ENCODE data around the gene TMEM81. TPM values are rescaled to one million over a fixed set of nuclear protein-coding genes. Genes with fewer than 3 reads are reported as not detected.

Gene TMEM81
- total RNA-seq, 1 experiment from 2014 or later: 1.3 TPM

DNA sequence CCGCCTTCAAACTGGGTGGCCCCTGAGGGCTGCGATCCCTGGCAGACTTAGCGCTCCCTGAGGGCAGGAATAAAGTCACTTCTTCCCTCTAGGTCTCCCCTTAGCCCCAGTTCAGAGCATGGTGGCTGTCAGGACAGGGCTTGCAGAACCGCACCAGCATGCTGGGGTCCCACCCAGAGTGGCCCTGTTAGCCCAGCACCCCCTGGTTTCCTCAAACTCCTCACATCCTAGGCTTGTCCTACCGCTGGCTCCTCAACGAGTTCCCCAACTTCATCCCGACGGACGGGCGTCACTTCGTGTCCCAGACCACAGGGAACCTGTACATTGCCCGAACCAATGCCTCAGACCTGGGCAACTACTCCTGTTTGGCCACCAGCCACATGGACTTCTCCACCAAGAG lies 25.4 kb downstream of the TMEM81 start:
- DNase-seq (ENCODE audit: low spot score): no peak

DNA sequence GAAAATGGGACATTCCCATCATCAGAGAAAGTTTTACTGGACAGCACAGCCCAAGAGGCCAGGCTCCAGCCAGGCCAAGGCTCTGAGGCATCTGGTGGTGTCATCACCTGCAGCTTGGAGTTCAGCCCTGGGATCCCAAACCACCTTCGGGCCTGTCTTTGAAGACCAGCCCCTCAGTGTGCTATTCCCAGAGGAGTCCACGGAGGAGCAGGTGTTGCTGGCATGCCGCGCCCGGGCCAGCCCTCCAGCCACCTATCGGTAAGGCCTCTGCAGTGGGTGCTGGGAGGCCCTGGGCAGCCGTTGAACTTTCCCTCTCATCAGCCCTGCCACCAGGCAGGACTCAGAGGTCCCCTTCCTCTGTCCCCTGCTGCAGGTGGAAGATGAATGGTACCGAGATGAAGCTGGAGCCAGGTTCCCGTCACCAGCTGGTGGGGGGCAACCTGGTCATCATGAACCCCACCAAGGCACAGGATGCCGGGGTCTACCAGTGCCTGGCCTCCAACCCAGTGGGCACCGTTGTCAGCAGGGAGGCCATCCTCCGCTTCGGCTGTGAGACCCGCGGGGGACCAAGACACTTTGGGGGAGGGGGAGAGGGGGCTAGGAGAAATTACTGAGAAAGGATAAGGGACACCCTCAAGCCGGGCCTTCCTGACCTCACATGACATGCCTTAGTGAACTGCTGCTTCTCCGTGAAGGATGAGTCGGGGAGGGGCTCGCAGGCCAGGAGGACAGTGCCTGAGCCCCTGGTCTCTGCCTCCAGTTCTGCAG lies 26.3 kb downstream of the TMEM81 start:
- no peak for DNase-seq (ENCODE audit: low spot score)

DNA sequence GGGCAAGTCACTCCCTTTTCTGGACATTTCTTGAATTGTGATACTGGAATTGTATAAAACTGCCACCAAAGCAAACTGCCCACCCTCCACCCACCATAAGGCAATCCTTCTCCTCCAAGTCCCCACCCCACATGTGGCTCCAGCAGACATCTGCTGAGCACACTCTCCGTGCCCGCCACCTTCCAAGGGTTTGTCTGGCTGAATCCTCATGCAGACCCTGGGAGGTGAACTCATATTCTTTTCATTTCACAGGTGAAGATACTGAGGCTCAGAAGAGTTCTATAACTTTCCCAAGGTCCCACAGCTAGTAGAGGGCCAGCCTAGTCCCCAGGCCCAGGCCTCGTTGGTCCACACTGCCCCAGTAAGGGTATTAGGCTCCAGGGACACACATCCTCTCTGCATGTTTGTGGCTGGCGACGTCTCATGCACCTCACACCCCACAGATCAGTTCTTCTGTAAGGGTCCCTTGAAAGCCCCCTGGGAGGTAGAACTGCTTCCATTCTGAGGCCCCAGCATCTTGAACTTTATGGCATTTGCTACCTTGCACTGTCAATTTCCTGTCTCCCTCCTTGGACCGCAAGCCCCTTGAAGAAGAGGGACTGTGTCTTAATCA lies 27.2 kb downstream of the TMEM81 start:
- DNase-seq (ENCODE audit: low spot score): no peak

DNA sequence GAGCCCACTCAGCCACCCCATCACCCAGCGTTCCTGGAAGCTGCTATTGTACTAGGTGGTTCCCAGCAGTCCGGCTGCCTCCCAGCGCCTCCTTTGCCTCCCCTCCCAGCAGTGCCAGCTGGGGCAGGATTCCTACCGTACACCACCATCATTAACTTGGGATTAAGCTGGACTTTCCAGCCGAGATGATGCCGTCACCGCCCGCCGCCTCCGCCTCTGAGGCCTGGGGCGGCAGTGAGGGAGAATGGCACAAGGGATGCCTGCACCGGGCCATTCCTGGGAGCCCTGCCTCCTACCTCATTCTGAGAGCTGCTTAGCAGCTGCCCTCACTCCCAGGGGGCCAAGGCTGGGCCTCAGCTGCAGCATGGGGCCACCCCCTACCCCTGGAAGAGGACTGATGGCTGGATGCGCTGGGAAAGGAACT lies 28.1 kb downstream of the TMEM81 start:
- DNase-seq (ENCODE audit: low spot score): no peak

DNA sequence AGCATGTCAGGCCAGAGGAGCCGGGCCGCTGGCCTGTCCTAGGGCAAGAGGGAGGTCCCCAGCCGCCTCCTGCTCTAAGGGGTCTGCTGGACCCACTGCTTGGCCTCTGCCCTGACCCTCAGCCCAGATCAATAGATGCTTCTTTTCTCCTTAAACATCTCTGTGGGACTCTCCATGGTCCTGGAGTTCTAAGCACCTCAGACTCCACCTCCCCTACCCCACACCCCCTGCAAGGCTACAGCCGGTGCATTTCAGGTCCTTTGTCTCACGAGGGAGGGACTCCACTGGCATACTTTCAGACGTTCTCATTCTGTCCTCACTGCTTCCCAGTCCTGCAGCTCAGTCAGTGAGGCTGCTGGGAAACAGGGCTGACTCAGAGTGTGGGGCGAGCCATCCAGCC lies 30.2 kb downstream of the TMEM81 start:
- no peak for DNase-seq (ENCODE audit: low spot score)

DNA sequence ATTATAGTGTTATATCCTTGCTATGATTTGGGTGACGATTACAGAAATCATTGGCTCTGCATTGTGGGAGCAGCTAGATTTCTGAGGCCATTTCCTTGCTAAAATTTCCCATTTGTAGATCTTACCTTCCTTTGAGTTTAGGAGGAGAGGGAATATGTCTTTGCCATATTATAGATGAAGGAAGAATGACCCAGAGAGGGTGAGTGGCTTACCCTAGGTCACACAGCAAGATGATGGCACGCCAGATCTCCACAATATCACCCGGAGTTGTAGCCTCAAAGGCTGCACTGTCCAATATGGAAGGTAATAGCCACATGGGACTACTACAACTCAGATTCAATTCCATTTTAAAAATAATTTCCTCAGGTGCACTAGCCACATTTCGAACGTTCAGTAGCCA lies 31.0 kb downstream of the TMEM81 start:
- DNase-seq (ENCODE audit: low spot score): no peak

DNA sequence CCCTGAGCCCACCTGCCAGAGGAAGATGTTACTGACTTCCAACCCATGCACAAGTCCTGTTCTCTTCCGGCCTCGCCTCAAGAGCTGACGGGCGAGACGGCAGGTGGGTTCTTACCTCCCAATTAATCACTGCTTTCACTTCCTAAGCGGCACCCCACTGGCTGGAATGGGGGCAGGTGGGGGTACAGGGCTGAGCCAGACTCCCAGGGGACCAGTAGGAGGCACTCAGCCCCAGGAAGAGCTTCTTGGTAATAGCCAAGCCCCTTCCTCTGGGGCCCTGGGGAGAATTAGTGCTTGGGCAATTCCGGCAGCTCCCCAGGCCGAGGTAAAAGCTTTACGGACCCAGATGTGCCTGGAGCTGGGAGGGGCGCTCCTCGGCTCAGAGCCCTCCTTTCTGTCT lies 31.6 kb downstream of the TMEM81 start:
- DNase-seq (ENCODE audit: low spot score): no peak

DNA sequence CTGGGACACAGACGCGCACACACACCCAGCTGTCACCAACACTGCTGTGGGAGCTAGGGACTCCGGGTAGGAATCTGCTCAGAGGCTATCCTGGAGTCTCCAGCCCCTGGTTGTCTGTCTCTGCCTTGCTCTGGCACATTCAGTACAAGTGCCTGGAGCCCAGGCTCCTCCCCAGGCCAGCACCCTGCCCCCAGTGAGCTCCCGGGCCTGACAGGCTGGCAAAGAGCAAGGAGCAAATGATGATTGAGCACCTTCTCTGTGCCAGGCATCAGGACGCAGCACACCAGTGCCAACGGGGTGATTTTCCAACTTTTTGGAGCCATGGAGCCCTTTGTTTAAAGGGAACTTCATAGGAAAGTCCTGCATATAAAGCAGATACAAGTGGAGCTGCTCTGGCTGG lies 34.8 kb downstream of the TMEM81 start:
- DNase-seq (ENCODE audit: low spot score): no peak

DNA sequence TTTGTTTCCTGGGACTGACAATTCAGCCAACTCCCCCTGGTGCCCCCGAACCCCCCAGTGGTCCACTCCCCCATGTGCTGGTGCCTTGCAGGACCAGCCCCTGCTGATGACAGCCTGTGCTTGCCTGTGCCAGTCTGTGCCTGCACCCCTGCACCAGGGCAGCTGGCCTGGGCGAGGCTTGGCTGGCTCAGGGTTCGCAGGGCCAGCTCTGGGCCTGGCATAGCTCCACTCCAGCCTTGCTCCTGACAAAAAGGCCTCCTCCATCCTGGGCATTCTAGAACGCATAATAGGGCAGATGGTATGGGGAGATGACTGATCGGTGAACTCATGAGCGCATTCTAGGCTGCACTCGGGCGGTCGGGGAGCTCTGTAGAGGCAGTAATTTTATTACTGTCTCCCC lies 35.9 kb downstream of the TMEM81 start:
- no peak for DNase-seq (ENCODE audit: low spot score)

DNA sequence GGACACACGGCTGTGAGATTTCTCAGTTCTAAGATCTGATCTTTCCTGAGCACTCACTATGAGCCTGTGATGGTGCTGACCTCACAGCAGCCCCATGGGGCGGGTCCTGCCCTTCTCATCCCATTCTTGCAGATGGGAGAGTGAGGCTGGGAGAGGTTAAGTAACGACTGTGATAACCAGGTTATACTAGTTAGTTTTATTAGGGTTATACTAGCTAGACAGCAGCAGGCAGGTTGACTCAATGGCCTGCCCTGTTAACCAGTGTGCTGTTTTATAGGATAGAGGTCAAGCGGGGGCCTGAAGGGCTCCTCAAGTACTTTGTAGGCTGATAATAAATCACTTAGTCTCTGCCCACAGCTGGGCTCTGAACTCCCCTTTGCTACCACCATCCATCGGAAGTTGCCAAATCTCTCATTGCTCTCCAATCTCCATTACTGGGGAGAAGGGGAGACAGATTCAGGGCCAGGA lies 36.5 kb downstream of the TMEM81 start:
- no peak for DNase-seq (ENCODE audit: low spot score)

DNA sequence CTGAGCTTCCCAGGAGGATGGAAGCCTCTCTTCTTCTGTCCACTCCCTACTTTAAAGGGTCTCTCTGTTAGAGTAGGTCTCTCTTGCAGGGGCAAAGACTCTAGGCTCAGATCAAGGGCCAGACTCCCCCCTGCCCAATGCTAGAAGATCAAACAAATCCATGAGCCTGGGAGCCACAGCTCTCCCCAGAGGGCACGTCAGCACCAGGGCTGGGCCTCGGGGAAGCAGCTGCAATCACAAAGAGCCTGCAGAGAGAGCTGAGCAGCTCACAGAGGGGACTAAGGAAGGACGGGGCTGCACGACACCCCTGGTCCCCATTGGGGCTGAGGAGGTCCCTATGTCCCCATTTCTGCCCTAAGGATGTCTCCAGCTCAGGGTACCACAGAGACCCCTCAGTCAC lies 37.4 kb downstream of the TMEM81 start:
- DNase-seq (ENCODE audit: low spot score): no peak

DNA sequence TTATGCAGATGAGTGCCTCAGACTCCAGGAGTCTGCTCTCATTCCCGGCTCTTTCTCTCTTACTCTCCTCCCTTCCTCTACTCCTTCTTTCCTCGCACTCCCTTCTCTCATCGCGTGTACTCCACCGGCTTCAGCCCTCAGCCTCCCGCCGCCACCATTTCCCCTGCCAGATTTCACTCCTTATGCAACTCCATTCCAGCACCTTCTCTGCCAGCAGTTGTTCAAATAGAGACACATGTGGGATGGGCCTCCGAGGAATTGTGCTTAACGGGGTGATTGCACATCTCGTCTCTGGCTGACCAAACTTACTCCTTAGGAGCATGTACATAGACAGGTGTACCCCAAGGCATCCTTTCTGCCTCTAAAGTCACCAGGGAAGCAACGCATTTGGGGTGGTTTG lies 39.1 kb downstream of the TMEM81 start:
- no peak for DNase-seq (ENCODE audit: low spot score)

DNA sequence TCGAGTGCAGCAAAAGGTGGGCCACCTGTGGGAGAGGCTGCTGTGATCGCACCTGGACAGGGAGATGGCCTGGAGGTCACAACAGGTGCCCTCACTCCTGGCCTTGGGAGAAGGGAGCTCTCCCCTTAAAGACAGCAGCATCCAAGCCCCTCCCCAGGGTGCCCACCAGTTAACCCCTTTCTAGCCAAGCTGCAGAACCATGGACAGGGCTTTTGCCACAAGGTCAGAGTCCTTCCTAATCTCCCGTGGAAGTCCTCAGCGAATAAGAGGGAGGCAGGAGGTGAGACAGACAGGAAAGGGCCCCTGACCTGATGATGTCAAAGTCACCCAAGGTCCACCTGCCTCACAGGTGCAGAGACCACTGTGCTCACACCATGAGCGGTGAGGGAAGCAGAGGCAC lies 39.5 kb downstream of the TMEM81 start:
- DNase-seq (ENCODE audit: low spot score): no peak

DNA sequence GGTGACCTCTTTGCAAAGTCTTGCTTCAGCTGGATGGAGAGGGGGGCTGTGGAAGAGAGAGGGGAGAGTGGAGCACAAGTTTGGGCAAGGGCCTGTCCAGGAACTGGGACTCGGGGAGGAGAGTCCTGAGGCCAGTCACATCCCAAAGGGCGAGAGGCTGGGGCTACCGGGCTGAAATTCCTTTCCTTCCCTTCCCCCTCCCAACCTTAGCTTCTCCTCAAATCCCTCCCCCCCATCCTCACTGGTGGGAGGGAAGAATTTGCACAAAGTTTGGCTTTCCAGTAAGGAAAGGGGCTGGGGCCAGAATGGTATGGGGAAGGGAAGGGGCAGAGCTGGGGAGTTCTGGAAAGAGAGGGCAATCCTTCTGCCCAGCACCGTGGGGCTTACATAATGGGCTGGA lies 40.4 kb downstream of the TMEM81 start:
- DNase-seq (ENCODE audit: low spot score): no peak

DNA sequence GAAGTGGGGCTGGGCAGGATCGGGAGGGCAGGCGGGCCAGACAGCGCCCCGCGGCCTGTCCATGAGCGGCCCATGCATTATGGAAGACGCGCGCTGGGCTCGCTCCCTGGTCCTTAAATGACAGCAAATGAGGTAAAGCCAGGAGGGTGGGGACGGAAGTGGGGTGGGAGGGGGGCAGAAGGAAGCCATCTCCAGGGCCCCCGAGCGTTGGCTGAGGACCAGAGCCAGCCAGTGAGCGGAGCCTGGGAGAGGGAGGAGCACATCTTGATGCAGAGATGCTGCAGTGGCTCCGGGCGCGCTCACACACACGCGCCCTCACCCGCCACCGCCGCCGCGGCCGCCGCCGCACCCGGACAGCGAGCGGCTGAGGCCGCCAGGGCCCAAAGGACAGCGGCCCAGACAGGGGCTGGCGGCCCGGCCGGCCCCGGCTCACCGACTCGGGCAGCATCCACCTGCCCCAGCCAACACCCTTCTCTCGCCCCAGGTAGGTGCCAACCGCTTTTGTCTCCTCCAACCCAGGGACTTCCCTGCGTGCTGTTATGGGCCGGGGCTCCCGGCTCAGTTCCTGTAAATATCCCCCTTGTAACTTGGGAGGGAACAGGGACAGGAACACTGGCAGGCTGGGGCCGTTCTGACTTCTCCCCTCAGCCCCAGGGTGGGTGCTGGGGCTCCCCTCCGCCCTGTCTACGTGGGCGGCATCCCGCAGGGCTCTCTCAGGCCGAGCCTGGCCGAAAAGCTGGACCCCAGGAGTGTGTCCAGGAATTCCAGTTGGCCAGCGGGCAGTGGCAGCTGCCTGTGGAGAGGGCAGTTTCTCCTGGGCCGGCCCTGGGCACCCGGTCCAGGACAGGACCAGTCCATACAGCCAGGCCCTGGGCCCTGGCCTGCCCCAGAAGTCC lies 41.1 kb downstream of the TMEM81 start, which contains the start of gene CNTN2:
CNTN2 (plus strand) TSS at position 302 of the 896 bp plus-strand sequence. CDS start 9,974 bp downstream, outside the sequence.
- DNase-seq (ENCODE audit: low spot score): no peak

DNA sequence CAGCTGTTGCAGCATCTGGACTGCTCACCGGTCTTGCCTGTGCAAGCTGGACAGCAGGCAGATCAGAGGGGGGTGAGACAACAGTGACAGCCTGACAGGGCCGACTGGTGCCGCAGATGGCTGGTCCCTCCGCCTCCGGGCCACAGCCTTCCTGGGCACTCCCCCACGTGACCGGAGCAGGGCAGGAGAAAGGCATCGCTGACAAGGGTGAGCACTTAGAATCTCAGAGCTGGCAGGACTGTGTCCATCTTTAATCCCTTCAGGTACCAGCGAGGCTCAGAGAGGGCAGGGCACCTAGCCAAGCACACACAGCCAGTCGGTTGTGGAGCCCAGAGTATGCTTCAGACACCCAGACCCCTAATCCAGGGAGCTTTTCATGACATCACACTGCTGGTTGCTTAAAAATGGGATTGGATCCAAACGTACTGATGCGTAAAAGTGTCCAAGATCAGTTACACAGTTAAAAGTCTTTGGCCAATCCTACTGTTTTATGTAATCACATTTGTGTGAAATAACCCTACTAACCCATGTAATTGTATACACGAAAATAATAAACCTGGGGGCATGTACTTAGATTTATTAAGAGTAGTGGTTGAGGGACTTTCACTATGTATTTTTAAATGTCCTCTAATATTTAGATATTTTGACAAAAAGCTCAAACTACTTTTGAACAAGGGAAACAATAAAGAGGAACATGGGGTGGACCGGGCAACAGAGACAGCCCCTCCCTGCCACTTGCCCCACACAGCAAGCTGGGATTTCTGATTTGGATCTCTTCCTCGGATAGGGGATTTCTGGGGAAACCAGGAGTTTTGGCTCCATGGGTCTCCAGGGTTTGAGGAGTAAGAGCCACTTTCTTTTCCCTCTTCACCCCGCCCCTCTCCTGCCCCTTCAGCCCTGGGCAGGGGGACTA lies 42.0 kb downstream of the TMEM81 start:
- no peak for DNase-seq (ENCODE audit: low spot score)

DNA sequence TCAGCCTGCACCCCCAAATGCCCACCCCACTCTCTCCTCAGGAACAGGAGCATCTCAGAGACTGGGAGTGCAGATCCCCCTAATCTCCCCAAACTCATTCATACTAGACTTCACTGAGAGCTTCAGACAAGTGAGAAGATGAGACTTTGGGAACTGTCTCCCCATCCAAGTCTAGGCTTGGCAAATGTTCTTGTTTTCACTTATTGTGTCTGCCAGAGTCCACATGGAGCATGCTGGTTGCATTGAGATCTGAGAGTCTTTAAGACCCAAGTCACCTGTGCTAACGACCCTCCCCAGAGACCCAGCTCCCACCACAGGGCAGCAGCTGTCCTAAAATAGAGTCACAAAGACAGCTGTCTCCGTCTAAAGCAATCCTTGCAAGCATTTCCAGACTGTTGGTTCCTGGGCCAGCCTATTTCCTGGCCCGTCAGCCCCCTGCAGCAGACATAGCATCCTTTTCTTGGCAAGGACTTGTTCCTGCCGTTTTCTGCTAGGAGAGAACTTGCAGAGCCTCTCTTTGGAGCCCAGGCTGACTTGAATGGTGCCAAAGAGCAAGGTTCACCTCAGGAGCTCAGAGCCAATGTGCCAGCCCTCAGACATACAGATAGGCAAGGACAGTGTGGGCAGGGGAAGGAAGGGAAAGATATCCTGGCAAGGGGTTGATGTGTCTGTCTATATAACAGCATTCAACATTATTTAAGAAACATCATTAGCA lies 43.1 kb downstream of the TMEM81 start:
- DNase-seq (ENCODE audit: low spot score): no peak

DNA sequence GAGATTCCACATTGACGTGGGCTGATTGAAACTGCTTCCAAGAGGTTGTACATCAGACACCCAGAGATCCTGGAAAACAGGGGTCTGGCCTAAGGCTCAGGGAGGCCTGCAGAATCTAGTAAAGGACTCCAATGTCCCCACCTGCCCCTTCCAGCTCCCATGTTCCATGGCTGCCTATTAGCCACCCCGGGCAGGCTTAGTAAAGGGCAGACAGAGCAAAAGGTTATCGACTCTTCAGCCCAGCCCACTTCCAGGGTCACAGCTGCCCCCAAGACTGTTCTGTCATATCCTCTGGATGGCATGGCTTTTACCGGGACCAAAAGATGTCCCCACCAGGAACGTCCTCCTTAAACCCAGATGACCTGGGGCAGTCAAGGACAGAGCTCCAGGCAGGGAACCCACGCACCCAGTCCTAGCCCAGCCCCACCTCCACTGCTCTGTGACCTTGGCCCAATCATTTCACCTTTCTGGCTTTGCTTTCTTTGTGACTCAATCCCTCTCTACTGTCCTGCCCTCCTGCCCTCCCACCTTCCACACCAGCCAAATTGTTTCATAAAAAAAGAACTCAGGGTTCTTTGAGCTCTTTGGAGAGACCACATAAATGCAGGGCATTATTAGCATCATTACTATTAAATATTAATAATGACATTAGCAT lies 46.0 kb downstream of the TMEM81 start:
- no peak for DNase-seq (ENCODE audit: low spot score)

DNA sequence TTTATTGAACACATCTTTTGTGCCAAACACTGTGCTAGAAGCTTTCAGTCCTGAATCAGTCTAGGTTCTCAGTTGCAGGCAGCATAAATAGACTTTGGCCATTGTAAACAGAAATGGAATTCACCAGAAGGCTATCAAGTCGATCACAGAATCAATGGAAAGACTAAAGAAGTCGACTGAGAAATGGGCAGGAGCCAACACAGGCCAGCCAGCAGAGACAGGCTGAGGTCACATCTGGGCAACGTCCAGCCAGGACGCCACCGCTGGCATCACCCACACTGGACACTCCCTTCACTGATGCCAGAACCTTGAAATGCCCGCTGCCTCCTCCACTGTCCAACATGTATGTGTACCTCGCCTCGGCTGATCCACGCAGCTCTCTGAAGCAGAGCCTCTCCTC lies 46.7 kb downstream of the TMEM81 start:
- DNase-seq (ENCODE audit: low spot score): no peak
